Activated effector memory CD4-positive, alpha-beta T cell treated with anti-CD3 and anti-CD28 coated beads, Interleukin-2, amount 50 U/mL, for 16 hours (primary cell): Measurements from ENCODE around the gene TMEM270.
"Not testable (repeated sequence)": the region's sequence is repeated elsewhere in the genome, so short reads cannot be mapped to it uniquely, and the experiment has no call there.

Source experiments
- DNase-seq: peaks from one replicate; pipeline ENCODE4 v3.0.0-alpha.2; 2020

The TMEM270 gene, protein sequence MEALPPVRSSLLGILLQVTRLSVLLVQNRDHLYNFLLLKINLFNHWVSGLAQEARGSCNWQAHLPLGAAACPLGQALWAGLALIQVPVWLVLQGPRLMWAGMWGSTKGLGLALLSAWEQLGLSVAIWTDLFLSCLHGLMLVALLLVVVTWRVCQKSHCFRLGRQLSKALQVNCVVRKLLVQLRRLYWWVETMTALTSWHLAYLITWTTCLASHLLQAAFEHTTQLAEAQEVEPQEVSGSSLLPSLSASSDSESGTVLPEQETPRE

DNA sequence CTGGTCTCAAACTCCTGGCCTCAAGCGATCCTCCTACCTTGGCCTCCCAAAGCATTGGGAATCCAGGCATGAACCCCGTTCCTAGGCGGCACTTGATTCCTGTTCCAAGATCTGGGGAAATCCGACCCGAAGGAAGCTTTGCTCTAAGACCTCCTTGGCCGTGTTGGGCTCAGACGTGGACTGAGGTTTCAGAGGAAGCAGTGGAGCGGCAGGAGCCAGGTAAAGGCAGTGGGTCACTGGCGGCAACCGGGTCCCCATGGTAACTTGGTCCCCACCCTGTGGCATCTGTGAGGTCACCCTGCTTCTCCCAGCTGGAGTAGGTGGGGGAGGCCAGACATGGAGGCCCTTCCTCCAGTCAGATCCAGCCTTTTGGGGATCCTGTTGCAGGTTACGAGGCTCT lies at the start of gene TMEM270:
TSS of gene TMEM270 (plus strand) at position 301 of the 400 bp plus-strand sequence. CDS start at position 337, 36 bp downstream.
- no peak for DNase-seq

DNA sequence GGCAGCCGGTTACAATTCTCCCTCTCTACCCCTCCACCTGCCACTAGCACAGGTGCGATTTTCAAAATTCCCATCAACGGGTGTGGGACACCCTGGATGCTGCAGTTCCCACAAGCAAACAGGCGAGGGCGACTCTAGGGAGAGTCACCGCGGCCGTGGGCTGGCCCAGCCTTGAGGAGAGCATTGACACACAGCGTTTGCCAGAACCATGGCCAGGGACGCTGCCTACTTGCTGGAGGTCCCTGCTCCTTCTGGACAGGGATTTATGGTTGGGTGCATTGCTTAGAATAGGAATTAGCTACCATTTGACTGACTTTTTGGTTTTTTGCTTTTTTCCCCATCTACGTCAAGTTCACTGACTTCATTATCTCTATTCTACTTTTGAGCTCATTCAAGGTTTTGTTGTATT lies 49.2 kb upstream of the TMEM270 start:
- DNase-seq: peak; percentile 84

DNA sequence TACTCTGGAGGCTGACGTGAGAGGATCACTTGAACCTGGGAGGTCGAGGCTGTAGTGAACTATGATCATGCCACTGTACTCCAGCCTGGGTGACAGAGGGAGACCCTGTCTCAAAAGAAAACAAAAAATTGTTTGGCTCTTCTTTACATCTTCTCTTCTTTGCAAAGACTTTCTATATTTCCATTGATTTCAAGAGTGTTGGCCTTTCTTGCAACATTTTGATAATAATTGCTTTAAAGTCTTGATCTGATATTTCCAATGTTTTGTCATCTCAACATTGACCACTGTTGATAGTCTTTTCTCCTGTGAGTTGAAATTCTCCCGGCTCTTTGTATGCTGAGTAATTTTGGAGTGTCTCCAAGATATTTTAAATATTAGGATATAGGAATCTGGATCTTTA lies 48.0 kb upstream of the TMEM270 start:
- DNase-seq: no peak

DNA sequence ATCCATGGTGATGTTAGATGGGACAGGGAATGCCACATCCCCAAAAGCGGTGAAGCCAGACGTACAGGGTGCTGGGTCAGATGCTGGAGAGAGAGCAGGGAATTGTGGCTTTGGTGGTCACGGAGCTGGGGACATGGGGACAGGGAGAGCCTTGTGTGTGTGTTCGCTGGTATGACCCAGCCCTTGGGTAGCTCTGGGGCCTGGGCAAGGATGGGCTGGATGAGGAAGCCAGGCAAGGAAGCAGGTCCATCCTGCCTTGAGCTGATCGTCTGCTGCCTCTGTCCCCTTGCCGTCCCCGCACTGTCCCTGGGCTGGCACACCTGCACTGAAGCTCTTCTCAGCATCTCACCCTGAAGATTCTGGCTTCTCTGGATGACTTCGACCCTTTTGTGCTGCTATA lies 45.5 kb upstream of the TMEM270 start:
- DNase-seq: no peak

DNA sequence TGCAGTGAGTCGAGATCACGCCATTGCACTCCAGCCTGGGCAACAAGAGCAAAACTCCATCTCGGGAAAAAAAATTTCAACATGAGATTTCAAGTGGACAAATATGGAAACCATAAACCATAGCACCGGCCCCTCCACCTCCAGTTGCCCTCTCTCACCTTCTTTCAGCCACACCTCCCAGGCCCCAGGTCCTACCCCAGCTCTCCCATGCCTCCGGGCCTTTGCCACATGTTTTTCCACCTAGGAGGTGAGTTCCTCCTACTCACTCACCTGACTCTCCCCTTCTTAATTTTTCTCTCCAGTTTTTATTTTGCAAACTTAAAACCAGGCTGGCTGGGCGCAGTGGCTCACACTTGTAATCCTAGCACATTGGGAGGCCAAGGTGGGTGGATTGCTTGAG lies 43.8 kb upstream of the TMEM270 start:
- DNase-seq: no peak

DNA sequence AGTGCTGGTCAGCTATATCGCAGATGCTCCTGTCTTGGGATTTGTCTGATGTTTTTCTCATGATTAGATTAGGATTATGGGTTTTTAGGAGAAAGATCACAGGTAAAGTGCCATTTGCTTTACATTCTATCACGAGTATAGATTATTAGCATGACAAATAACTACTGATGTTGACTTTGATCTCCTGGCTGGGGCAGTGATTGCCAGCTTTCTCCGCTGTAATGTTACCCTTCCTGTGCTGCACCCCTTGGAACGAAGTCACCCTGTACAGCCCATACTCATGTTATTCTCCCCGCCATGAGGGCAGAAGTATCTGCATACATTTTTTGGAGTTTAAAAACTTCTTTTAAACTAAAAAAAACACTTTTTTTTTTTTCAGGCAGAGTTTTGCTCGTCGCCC lies 40.9 kb upstream of the TMEM270 start:
- no peak for DNase-seq

DNA sequence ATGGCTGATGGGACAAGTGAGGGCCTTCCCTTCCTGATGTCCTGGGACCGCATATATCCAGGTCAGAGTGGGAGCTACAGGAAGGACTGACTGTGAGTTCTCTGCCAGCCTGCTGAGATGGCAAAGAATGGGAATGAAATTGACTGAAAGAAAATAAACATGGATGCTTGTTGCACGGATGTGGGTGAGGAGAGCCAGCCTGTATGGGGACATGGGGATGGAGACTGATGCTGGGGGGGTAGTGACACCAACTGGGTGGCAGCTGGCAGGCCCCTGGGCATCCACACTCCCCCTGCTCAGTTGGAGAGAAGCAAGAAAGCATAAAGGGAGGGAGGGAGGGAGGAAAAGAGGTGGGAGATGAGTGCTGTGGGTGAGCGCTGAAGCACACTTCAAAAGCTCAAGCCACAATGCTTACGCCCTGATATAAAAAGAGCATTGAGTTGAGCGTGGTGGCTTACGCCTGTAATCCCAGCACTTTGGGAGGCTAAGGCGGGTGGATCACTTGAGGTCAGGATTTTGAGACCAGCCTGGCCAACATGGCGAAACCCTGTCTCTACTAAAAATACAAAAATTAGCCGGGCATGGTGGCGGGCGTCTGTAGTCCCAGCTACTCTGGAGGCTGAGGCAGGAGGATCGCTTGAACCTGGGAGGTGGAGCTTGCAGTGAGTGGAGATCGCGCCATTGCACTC lies 39.2 kb upstream of the TMEM270 start:
- DNase-seq: not testable (repeated sequence)

DNA sequence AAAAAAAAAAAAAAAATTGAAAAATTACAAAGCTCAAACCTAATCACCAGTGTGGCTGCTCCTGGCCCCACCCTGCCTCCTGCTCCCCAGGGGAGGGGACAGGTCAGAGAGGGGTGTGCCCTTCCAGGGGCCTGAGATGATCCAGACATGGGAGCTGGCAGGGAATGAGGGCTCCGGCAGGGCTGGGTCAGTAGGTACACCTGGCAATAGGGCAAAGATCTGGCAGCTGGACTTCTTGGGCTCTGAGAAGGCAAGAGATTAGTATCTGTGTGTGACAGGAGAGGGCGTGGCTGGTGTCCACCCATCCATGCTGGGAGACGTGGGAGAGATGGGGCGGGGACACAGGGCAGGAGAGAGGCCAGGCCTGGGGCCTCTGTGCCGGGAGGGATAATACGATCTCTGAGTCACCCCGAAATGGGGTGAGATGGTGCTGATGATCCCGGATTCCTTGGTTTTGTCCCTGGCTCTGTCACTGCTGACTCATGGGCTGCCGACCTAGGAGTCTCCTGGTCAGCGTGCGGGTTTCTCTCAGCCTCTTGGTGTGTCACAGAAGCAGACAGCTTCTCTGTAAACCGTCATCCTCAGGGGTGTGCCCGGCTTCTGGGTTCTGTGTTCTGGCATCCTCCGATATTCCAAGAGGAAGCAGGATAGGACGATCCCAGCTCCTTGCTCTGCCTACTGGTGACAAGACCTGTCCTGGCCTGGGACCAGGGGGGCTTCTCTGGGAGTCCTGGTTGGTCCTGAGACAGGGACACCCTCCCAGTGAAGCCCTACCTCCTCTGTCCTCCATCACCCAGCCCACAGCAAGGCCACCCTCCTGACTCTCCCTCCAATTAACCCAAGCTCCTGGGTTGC lies 38.4 kb upstream of the TMEM270 start:
- DNase-seq: no peak

DNA sequence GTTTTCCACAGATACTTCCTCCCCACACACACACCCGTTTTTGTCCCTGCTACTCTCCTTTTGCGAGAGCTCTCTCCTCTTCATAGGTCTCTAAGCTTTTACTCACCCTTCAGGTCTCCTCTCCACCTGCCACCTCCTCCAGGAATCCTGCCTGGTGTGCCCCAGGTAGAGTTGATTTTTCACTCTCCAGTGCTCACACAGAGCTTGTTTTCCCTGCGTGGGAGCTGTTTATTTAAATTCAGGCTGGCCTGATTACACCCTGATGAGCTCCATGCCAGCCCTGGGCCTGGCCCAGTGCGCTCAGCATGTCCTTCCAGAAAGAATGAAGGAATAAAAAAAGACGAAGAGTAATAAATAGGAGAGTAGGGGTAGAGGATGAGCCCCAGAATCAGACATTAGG lies 37.7 kb upstream of the TMEM270 start:
- no peak for DNase-seq

DNA sequence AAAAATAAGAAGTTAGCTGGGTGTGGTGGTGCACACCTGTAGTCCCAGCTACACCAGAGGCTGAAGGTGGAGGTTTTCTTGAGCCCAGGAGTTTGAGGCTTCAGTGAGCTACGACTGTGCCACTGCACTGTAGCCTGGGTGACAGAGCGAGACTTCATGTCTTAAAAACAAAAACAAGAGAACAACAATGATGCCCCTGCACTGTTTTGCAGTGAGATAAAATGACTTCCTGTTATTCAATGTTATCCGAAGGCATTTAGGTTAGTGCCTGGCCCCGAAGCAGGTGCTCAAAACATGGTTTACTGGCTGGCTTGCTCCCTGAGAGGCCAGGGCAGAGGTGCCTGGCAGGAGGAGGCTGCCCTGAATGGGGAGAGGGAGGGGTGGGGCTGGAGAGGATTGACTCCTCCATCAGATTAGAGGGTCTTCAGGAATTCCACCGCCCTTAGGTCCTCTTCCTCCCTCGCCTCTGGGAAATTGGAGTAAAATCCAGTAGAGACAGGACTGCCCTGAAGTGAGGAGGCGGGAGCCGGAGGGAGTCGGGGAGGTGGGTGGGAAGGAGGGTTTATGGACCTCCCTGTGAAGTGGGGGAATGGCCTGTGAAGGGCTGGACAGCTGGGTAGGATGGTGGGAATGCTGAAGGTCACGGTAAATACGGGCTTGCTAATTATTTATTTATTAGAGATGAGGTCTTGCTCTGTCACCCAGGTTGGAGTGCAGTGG lies 36.9 kb upstream of the TMEM270 start:
- no peak for DNase-seq

DNA sequence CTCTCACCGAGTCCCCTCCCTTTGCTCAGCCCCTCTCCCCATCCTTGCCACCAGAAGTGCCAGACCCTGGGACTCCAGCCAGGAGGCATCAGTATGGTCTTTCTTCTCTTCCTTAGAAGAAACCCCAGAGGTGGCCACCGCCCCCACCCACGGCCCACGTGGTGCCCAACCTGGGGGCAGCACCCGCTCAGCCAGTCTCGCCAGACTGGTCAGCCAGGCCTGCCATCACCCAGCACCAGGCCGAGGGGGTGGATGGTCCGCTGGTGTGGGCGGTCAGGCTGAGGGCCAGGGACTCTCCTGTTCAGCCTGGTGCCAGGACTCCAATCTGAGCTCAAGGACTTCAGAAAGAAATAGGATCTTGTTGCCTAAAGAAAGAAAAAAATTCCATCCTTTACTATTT lies 36.0 kb upstream of the TMEM270 start:
- DNase-seq: no peak

DNA sequence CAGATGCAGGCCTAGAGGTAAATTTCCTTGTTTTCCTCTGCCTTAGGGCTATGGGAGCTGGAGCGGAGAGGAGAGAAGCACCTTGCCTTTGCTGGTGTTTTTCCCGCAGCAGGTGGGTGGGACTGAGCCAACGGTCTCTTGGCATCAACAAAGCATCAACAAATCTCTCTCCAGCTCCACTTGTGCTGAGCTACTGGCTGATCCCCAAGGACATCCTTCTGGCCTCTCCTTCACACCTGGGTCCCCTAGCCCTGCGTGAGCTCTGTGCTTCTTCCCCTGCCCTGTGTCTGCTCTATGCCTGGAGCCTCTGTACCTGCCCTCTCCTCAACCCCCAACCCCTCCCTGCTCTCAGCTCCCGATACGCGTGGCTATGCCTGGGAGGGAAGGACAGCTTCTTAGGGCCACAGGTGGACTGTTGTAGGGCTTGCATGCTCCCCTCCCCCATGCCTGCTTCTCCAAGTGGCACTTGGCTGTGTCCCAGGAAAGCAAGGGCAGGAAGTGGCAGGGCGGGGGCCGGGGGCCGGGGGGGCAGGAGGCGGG lies 33.3 kb upstream of the TMEM270 start:
- DNase-seq: no peak

DNA sequence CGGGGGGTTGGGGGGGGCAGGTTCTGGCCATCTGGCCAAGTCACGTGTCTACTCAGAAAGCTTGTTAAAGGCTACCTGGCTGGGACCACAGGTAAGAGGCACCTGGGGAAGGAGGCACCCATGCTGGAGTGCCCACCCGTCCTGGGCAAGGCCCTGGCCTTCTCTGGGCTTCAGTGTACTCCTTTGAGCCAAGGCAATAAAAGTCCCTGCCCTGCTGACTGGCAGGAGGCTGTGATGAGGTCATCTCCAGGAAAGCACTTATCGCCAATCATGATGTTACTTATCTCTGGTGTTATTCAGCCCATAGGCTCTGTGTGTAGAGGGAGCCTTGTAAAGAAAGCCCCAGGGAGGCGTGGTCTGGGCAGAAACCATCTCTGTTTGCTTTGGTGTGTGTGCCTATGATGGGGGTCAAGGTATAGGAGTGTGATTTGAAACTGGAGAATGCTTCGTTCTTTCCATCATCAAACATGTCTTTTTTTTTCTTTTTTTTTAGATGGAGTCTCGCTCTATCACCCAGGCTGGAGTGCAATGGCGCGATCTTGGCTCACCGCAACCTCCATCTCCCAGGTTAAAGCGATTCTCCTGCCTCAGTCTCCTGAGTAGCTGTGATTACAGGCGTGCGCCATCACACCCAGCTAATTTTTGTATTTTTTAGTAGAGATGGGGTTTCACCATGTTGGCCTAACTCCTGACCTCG lies 32.7 kb upstream of the TMEM270 start:
- no peak for DNase-seq

DNA sequence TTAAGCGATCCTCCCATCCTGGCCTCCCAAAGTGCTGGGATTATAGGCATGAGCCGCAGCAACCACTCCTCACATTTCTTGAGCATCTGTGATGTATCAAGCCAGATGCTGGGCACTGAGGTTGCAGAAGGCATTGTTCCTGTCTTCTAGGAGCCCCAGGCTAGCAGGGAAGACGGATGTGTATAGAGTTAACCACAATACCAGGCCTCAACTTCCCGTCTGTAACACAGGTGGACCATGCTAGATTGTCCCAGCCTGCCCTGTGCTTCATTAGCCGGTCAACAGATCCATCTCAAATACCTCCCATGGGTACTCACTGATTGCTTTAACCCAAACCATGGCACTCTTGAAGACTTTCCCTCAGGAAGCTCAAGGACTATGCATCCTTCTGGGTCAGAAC lies 32.0 kb upstream of the TMEM270 start:
- DNase-seq: no peak

DNA sequence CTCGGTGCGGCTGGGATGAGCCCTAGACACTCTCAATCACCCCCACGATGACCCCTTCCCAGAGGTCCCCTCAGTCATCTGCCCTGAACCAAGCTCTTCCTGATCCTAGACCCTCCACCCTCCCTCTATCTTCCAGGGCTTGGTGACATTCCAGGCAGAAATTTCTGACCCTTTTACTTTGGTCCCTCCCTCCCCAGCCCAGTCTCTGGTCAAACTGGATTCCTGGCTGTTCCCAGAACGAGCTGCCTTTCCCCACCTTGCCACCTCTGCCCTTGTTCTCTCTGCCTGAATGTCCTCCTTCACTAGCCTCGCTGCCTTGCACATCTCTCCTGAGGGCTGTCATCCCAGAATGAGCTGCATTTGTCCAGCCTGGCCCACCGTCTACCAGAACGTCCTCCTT lies 31.5 kb upstream of the TMEM270 start:
- DNase-seq: no peak

DNA sequence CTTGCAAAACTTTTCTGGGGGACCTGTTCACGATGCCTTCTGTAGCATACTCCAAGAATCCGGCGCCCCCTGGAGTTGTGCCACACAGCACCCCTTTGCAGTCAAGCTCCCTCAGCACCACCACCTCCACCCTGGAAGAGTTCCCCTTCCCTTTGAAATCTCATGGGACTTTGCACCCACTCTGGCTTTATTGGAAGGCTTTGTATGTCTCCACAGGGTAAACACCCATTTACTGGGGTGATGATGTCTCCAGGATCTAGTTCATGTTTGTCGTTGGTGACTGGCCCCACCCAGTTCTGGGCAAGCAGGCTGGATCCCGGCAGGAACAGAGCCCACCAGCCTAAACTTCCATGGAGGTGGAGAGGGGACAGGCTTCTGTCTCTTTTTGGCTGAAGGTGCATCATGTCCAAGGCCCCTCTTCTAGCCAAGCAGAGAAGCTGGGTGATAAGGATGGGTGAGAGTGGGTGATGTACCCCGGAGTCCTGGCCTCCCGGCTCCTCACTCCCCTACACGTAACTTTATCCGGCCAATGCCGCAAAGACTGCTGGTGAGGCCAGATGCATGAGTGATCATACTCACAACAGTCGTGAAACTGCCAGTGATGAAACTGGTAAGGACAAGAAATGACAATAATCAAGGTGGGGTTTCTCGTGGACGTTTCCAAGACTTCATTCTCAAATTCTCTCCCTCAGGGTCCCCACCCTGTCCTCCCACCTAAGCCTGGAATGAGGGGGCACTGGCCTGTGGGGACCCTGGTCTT lies 30.9 kb upstream of the TMEM270 start:
- DNase-seq: no peak

DNA sequence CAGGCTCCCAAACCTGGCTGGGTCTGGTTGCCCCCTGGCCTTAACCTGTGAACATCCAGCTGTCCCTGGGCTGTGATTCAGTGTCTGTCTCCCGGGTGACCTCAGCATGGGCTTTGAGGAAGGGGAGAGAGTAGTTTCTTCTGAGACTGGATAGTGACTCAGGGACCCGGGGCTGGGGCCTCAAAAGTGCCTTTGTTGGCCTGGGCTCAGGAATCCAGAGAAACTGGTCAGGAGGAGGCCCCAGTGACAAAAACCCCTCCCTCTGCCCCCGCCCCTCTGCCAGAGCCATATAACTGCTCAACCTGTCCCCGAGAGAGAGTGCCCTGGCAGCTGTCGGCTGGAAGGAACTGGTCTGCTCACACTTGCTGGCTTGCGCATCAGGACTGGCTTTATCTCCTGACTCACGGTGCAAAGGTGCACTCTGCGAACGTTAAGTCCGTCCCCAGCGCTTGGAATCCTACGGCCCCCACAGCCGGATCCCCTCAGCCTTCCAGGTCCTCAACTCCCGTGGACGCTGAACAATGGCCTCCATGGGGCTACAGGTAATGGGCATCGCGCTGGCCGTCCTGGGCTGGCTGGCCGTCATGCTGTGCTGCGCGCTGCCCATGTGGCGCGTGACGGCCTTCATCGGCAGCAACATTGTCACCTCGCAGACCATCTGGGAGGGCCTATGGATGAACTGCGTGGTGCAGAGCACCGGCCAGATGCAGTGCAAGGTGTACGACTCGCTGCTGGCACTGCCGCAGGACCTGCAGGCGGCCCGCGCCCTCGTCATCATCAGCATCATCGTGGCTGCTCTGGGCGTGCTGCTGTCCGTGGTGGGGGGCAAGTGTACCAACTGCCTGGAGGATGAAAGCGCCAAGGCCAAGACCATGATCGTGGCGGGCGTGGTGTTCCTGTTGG lies 30.0 kb upstream of the TMEM270 start, which contains the start of gene CLDN4:
TSS of gene CLDN4 (plus strand) at position 316 of the 903 bp plus-strand sequence. CDS start at position 522, 206 bp downstream.
- no peak for DNase-seq

DNA sequence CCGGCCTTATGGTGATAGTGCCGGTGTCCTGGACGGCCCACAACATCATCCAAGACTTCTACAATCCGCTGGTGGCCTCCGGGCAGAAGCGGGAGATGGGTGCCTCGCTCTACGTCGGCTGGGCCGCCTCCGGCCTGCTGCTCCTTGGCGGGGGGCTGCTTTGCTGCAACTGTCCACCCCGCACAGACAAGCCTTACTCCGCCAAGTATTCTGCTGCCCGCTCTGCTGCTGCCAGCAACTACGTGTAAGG lies 29.4 kb upstream of the TMEM270 start:
- no peak for DNase-seq

DNA sequence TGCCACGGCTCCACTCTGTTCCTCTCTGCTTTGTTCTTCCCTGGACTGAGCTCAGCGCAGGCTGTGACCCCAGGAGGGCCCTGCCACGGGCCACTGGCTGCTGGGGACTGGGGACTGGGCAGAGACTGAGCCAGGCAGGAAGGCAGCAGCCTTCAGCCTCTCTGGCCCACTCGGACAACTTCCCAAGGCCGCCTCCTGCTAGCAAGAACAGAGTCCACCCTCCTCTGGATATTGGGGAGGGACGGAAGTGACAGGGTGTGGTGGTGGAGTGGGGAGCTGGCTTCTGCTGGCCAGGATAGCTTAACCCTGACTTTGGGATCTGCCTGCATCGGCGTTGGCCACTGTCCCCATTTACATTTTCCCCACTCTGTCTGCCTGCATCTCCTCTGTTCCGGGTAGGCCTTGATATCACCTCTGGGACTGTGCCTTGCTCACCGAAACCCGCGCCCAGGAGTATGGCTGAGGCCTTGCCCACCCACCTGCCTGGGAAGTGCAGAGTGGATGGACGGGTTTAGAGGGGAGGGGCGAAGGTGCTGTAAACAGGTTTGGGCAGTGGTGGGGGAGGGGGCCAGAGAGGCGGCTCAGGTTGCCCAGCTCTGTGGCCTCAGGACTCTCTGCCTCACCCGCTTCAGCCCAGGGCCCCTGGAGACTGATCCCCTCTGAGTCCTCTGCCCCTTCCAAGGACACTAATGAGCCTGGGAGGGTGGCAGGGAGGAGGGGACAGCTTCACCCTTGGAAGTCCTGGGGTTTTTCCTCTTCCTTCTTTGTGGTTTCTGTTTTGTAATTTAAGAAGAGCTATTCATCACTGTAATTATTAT lies 28.9 kb upstream of the TMEM270 start:
- no peak for DNase-seq

DNA sequence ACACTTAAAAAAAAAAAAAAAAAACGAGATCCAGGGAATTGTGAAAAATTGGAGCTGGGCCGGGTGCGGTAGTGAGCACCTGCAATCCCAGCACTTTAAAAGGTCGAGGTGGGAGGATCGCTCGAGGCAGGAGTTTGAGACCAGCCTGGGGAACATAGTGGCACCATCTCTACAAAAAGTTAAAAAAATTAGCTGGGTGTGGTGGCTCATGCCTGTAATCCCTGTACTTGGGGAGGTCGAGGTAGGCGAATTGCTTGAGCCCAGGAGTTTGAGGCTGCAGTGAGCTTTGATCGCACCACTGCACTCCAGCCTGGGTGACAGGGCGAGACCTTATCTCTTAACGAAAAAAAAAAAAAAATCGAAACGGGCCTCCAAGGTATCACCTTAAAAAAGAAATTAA lies 28.2 kb upstream of the TMEM270 start:
- DNase-seq: no peak
